ENCODE data around the gene TTC28.
"Not testable (repeated sequence)": the region's sequence is repeated elsewhere in the genome, so short reads cannot be mapped to it uniquely, and the experiment has no call there.

TTC28 gene

GRCh38 chr22:28481725-28482124, 197.9 kb downstream of the TTC28 start:
- no peak for DNase-seq (ENCODE audit: low spot score)

GRCh38 chr22:28480000-28480715, 199.5 kb downstream of the TTC28 start:
- no peak for DNase-seq (ENCODE audit: low spot score)

GRCh38 chr22:28478564-28478963, 201.1 kb downstream of the TTC28 start:
- DNase-seq (ENCODE audit: low spot score), result no peak

GRCh38 chr22:28477556-28477955, 202.1 kb downstream of the TTC28 start:
- no peak for DNase-seq (ENCODE audit: low spot score)

- DNase-seq (ENCODE audit: low spot score), result no peak
Observed at GRCh38 chr22:28474330-28474729, 205.3 kb downstream of the TTC28 start.

- no peak for DNase-seq (ENCODE audit: low spot score)
Observed at GRCh38 chr22:28473258-28473657, 206.4 kb downstream of the TTC28 start.

- DNase-seq (ENCODE audit: low spot score), result not testable (repeated sequence)
Observed at GRCh38 chr22:28467055-28467454, 212.6 kb downstream of the TTC28 start.

- no peak for DNase-seq (ENCODE audit: low spot score)
Observed at GRCh38 chr22:28466399-28466798, 213.2 kb downstream of the TTC28 start.

- no peak for DNase-seq (ENCODE audit: low spot score)
Observed at GRCh38 chr22:28465841-28466240, 213.8 kb downstream of the TTC28 start.

- DNase-seq (ENCODE audit: low spot score), result no peak
Observed at GRCh38 chr22:28464127-28464526, 215.5 kb downstream of the TTC28 start.

GRCh38 chr22:28463408-28463807, 216.2 kb downstream of the TTC28 start:
- DNase-seq (ENCODE audit: low spot score), result not testable (repeated sequence)

- DNase-seq (ENCODE audit: low spot score), result no peak
Observed at GRCh38 chr22:28462901-28463300, 216.7 kb downstream of the TTC28 start.

- no peak for DNase-seq (ENCODE audit: low spot score)
Observed at GRCh38 chr22:28462041-28462440, 217.6 kb downstream of the TTC28 start.

- DNase-seq (ENCODE audit: low spot score), result no peak
Observed at GRCh38 chr22:28454431-28455064, 225.1 kb downstream of the TTC28 start.

- DNase-seq (ENCODE audit: low spot score), result no peak
Observed at GRCh38 chr22:28450109-28450508, 229.5 kb downstream of the TTC28 start.

GRCh38 chr22:28449041-28449440, 230.6 kb downstream of the TTC28 start:
- DNase-seq (ENCODE audit: low spot score), result no peak

- no peak for DNase-seq (ENCODE audit: low spot score)
Observed at GRCh38 chr22:28448625-28449024, 231.0 kb downstream of the TTC28 start.

- no peak for DNase-seq (ENCODE audit: low spot score)
Observed at GRCh38 chr22:28444659-28445058, 235.0 kb downstream of the TTC28 start.

- DNase-seq (ENCODE audit: low spot score), result peak; percentile 24
Observed at GRCh38 chr22:28443526-28443876, 236.1 kb downstream of the TTC28 start.

GRCh38 chr22:28442711-28443525, 236.7 kb downstream of the TTC28 start:
- DNase-seq (ENCODE audit: low spot score), result peak; percentile 5

GRCh38 chr22:28442264-28442710, 237.4 kb downstream of the TTC28 start:
- DNase-seq (ENCODE audit: low spot score), result peak; percentile 64

GRCh38 chr22:28441720-28442263, 237.8 kb downstream of the TTC28 start:
- DNase-seq (ENCODE audit: low spot score), result no peak

Data from CD4-positive, alpha-beta T cell treated with Interleukin-6 at 100 ng/mL for 8 hours (primary cell).